Dermis microvascular lymphatic vessel endothelial cell (primary cell): ENCODE results near the gene STOX1. TPM values are rescaled to one million over a fixed set of nuclear protein-coding genes. Genes with fewer than 3 reads are reported as not detected.
"Not testable (repeated sequence)": the region's sequence is repeated elsewhere in the genome, so short reads cannot be mapped to it uniquely, and the experiment has no call there.

Source experiments
- DNase-seq, 2 donors: peaks; one replicate each; pipeline versions ENCODE4 v3.0.0 to v3.0.0-alpha.2; 2010; ENCODE audit warnings: low read depth in 2 of 2
- total RNA-seq: library from RNA; depleted of rRNA; stranded (reverse); fragments of >200 nt; gene quantifications from 2 replicates; pipeline ENCODE4 v1.2.1, GENCODE V29; 2014

STOX1 gene
- total RNA-seq, 1 donor from 2014 or later, result 0.13 TPM

DNA sequence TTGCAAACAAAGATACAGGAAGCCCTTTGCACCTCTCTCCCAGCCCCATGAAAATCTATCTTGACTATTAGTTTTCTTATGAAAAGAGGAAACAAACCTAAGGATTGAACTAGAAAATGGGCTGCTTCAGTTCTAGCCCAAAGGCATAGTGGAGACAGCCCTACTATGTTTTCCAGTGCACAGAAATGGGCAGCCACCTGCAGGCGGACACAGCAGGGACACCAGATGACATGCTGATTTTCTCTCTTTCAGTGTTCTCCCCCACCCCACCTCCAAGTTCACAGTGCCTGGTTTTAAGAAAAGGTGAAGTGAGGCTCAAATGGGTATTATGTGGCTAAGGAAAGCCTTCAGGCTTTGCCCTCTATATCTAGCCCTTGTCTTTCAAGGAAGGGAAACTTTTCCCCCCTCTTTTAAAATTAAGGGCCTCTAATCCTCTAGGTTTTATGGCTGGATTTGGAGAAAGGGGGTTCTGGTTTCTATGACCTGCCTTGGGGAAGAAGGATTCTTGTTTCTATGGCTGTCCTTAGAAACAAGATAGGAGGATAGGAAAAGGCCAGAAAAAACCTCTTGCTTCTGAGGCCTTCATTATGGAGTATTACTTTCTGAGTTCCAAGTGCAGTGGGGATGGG lies 50.3 kb downstream of the STOX1 start:
- DNase-seq, result no peak

DNA sequence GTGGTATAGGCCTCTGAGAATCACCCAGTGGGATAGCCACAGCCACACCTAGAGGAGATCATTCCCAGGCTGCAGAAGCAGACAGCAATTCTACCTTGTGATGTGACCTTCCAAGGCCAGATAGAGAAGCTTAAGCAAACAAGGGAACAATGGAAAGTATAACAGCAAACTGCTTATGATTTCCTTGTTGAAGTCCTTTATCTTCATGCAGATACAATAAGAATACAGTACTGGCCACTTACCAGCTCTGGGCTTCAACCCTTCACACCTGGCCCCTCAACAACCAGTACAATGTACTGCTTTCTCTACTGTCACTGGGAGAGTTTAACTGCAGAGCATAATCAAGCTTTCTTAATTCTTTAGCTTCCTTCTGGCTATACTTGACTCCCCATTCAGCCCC lies 51.2 kb downstream of the STOX1 start:
- DNase-seq, result no peak

DNA sequence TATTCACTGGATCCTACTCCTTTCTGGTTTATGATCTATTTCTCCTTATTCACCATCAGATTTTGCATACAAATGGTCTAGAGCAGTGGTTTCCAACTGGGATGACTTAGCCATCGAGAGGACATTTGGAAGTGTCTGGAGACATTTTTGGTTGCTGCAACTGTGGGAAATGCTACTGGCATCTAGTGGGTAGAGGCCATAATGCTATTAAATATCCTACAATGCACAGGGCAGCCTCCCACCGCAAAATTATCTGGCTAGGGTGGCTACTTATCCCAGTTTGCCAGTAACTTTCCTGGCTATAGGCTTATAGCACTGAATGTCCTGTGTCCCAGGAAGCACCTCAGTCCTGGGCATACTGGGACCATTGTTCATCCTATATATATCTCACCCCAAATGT lies 52.3 kb downstream of the STOX1 start:
- DNase-seq, result no peak

GRCh38 chr10:68880181-68880580 lies 52.9 kb downstream of the STOX1 start:
- DNase-seq, result no peak

DNA sequence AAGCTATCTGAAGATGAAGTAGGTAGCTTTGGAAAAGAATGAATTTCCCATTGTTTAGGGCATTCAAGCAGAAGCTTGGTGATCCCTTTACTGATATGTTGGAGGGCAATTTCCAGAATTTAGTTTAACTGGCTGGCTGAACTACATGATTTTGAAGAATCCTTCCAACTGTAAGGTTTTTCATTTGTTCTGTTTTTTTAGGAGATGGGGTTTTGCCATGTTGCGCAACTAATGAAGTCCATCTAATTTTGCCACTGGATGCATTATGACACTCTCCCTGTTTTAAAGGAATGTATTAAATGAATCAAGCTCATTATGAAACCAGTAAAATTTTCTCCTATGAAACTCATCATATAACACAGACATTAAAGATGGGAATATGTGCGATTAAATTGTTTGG lies 67.7 kb downstream of the STOX1 start:
- no peak for DNase-seq

DNA sequence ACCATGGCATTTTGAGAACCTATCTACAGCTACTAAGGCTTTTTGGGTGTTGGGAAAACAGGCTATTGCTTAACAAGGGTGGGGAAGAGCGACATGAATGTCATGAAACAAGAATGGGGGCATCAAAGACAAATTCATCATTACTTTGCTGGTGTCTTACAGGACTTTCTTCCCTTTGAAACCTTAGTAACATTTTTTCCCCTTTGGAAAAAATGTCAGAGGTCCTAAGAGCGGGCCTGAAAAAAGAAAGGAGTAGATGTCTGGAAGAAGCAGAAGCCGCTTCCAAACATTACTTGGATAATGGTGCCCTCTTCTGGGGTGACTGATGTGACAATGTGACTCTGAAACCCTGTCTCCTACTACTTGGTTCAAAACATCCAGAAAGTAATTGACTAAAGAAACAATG lies 70.0 kb downstream of the STOX1 start:
- DNase-seq, result peak; percentile 36 to 73

DNA sequence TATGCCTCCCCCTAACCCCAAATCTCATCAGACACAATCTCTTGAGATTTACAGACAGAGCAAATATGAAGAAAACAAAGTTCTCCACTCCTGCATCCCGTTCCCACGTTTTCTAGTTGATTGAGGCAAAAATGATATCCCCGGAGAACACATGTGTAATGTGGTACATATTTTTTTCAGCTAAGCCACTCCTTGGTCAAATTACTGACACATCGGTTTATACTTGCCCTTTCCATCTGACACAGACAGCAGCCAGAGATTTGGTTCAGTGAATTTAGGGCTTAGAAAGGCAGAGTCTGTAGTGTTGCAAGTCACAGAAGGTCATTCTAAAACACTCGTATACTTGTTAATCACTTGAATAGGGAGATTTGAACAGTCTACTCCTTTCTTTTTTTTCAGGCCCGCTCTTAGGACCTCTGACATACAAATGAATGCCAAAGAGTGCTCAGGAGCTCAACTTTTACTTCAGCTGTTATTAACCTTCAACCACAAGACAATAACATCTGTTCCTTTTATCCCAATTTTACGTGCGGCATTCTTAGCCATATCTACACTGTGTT lies 71.9 kb downstream of the STOX1 start:
- no peak for DNase-seq

GRCh38 chr10:68900427-68901104 lies 73.2 kb downstream of the STOX1 start:
- DNase-seq, result no peak

GRCh38 chr10:68901105-68901927 lies 74.0 kb downstream of the STOX1 start, which contains the start of gene DDX50:
TSS of gene DDX50 (plus strand) at chr10:68901315. CDS start at chr10:68901385, 70 bp downstream.
- DNase-seq, result peak; percentile 99 to 100

DNA sequence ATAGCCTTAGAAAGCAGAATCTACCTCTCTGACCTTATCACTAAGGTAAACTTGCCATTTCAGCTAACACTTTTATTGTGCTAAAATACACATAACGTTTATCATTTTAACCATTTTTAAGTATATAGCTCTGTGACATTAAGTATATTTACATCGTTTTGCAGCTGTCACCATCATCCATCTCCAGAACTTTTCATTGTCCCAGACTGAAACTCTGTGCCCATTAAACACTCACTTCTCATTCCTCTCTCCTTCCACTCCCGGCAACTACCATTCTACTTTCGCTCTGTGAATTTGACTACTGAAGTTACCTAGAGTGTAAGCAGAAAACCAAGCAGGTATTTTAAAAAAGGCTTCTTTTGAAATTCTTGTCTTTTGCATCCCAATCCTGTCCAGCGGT lies 75.1 kb downstream of the STOX1 start:
- no peak for DNase-seq

- DNase-seq, result peak in 1 of 2 donors; percentile 15
These were observed 97.3 kb downstream of the STOX1 start for GRCh38 chr10:68924593-68924992.

GRCh38 chr10:68925489-68925888 lies 98.2 kb downstream of the STOX1 start:
- DNase-seq, result no peak

GRCh38 chr10:68929157-68929556 lies 101.8 kb downstream of the STOX1 start:
- not testable (repeated sequence) for DNase-seq

- DNase-seq, result not testable (repeated sequence)
These were observed 102.6 kb downstream of the STOX1 start for GRCh38 chr10:68929888-68930287.

DNA sequence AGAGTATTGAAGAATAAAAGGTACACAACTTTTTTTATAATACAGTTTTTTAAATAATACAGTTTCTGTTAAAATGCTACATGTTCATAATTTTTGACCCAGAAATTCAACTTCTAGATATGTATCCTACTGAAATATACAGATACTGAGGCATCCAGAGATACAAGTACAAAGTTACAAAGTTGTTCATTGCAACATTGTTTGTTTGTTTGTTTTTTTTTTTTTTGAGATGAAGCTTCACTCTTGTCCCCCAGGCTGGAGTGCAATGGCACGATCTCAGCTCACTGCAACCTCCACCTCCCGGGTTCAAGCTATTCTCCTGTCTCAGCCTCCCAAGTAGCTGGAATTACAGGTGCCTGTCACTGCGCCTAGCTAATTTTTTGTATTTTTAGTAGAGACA lies 105.5 kb downstream of the STOX1 start:
- not testable (repeated sequence) for DNase-seq

DNA sequence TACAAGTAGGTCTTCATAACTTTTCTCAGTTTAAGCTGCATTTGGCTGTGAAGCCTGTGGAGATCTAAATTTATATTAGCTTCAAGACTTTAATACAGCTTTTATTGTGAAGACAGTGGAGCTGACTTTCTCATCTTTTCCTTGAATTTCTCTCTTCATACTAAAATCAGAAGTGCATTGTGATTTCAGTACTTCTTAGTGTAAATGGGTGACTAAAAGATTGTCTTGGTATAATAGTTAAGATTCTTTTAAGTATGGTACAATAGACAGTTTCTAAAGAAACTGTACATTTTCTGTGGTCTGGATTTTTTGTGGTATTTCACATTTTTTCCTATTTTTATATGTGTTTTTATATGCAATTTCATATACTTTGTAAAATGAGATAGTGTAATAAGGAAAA lies 107.7 kb downstream of the STOX1 start:
- no peak for DNase-seq

- DNase-seq, result peak in 1 of 2 donors; percentile 12
These were observed 110.8 kb downstream of the STOX1 start for GRCh38 chr10:68938117-68938516.

- DNase-seq, result no peak
These were observed 111.6 kb downstream of the STOX1 start for GRCh38 chr10:68938884-68939283.

GRCh38 chr10:68940917-68941316 lies 113.6 kb downstream of the STOX1 start:
- DNase-seq, result not testable (repeated sequence)
